GM12891 (cell line): ENCODE data around the gene PIGQ.
A peak's percentile ranks its signal among the peaks of the same experiment; 100 is the strongest.
"Not testable (repeated sequence)": the region's sequence is repeated elsewhere in the genome, so short reads cannot be mapped to it uniquely, and the experiment has no call there.

ENCODE experiments used
- DNase-seq: peaks from one replicate; pipeline ENCODE4 v3.0.0; 2011; ENCODE audit warnings: low spot score; ENCODE audit not compliant: insufficient read length
- FAIRE-seq: peaks from 2 replicates; lab custom pipeline; 2011; peaks lifted over from hg19 to GRCh38; lab: Jason Lieb, UNC
- PAX5 ChIP-seq: IDR thresholded peaks from 2 replicates; pipeline ENCODE4 v1.6.1; 2011; ENCODE audit warnings: low read length, moderate library complexity, mild to moderate bottlenecking; ENCODE audit not compliant: insufficient read depth, severe bottlenecking
- POLR2A ChIP-seq: IDR thresholded peaks from 2 replicates; pipeline ENCODE4 v1.6.1; 2011; ENCODE audit warnings: low read depth, low read length, control low read depth
- POLR2AphosphoS5 ChIP-seq: IDR thresholded peaks from 2 replicates; pipeline ENCODE4 v1.6.1; 2011; ENCODE audit warnings: low read depth, low read length, control low read depth
- POU2F2 ChIP-seq: IDR thresholded peaks from 2 replicates; pipeline ENCODE4 v1.6.1; 2011; ENCODE audit warnings: low read depth, mild to moderate bottlenecking, control low read depth, low read length, moderate library complexity
- SPI1 ChIP-seq: IDR thresholded peaks from 2 replicates; pipeline ENCODE4 v1.6.1; 2011; ENCODE audit warnings: low read depth, low read length, control low read depth
- TAF1 ChIP-seq: IDR thresholded peaks from 2 replicates; pipeline ENCODE4 v1.6.1; 2011; ENCODE audit warnings: low read depth, low read length, control low read depth

Gene PIGQ

GRCh38 chr16:592518-593306, 22.9 kb downstream of the PIGQ start:
- no peak for TF ChIP-seq TAF1
- TF ChIP-seq PAX5: no peak
- no peak for TF ChIP-seq SPI1
- no peak for TF ChIP-seq POLR2AphosphoS5
- TF ChIP-seq POU2F2: no peak
- TF ChIP-seq POLR2A: no peak
- FAIRE-seq (no peak), DNase-seq (no peak)

GRCh38 chr16:593406-593805, 23.6 kb downstream of the PIGQ start:
- no peak for DNase-seq
- no peak for FAIRE-seq
- TF ChIP-seq SPI1 (no peak), POLR2A (no peak), POU2F2 (no peak), POLR2AphosphoS5 (no peak), PAX5 (no peak)

GRCh38 chr16:593807-594206, 24.0 kb downstream of the PIGQ start:
- DNase-seq: no peak
- TF ChIP-seq PAX5: no peak
- no peak for TF ChIP-seq TAF1
- no peak for TF ChIP-seq POU2F2
- TF ChIP-seq POLR2A: no peak
- TF ChIP-seq POLR2AphosphoS5: no peak
- TF ChIP-seq SPI1: no peak
- no peak for FAIRE-seq

GRCh38 chr16:595094-595528, 25.3 kb downstream of the PIGQ start:
- no peak for TF ChIP-seq PAX5
- no peak for TF ChIP-seq POU2F2
- TF ChIP-seq TAF1: no peak
- no peak for TF ChIP-seq SPI1
- TF ChIP-seq POLR2AphosphoS5: no peak
- no peak for TF ChIP-seq POLR2A
- DNase-seq: no peak
- no peak for FAIRE-seq

GRCh38 chr16:595942-596735, 26.4 kb downstream of the PIGQ start:
- TF ChIP-seq TAF1 (no peak), POLR2AphosphoS5 (no peak), SPI1 (no peak), POU2F2 (no peak)
- DNase-seq (no peak), FAIRE-seq (no peak)

- TF ChIP-seq SPI1 (no peak), POU2F2 (no peak), POLR2AphosphoS5 (no peak), POLR2A (no peak), PAX5 (no peak), TAF1 (no peak)
- DNase-seq: no peak
- no peak for FAIRE-seq
These were observed 26.9 kb downstream of the PIGQ start for GRCh38 chr16:596736-597060.

GRCh38 chr16:597655-598054, 27.9 kb downstream of the PIGQ start:
- not testable (repeated sequence) for DNase-seq, FAIRE-seq

- FAIRE-seq (no peak), DNase-seq (no peak)
- TF ChIP-seq TAF1: no peak
- TF ChIP-seq POLR2AphosphoS5: no peak
- no peak for TF ChIP-seq PAX5
- no peak for TF ChIP-seq POLR2A
- no peak for TF ChIP-seq POU2F2
- no peak for TF ChIP-seq SPI1
These were observed 29.3 kb downstream of the PIGQ start for GRCh38 chr16:598823-599739.

GRCh38 chr16:600781-601180, 31.0 kb downstream of the PIGQ start:
- peak; percentile 66 for FAIRE-seq
- no peak for DNase-seq
- TF ChIP-seq SPI1 (no peak), POLR2A (no peak), POU2F2 (no peak), PAX5 (no peak), TAF1 (no peak), POLR2AphosphoS5 (no peak)
